CD4-positive, CD25-positive, alpha-beta regulatory T cell (primary cell): Measurements from ENCODE around the gene DMD. TPM values are rescaled to one million over a fixed set of nuclear protein-coding genes. Genes with fewer than 3 reads are reported as not detected.
"Not testable (repeated sequence)": the region's sequence is repeated elsewhere in the genome, so short reads cannot be mapped to it uniquely, and the experiment has no call there.

ENCODE experiments used
- ATAC-seq, 2 donors: fragments of 150-1000 bp; cut with Tn5 transposase; one replicate each; pipeline ENCODE4 v1.10.0; 2021; ENCODE audit warnings: low read depth in 2 of 2, moderate number of reproducible peaks in 2 of 2, moderate library complexity in 1 of 2
- DNase-seq, 3 donors: peaks; one replicate each; pipeline versions ENCODE4 v3.0.0 to v3.0.0-alpha.2; 2012 to 2022; ENCODE audit warnings: mixed read lengths in 1 of 3
- H3K27ac ChIP-seq: one replicate; pipeline ENCODE4 v1.7.0; 2013; ENCODE audit warnings: mild to moderate bottlenecking, low read length; ENCODE audit not compliant: insufficient read depth, poor library complexity, severe bottlenecking
- H3K27me3 ChIP-seq: one replicate; pipeline ENCODE4 v1.7.0; 2013; ENCODE audit warnings: low read length; ENCODE audit not compliant: control insufficient read depth, insufficient read depth
- H3K36me3 ChIP-seq: one replicate; pipeline ENCODE4 v1.7.0; 2013; ENCODE audit warnings: mild to moderate bottlenecking, low read length, moderate library complexity; ENCODE audit not compliant: control insufficient read depth, insufficient read depth
- H3K4me1 ChIP-seq: 2 replicates; pipeline ENCODE4 v1.7.0; 2013; ENCODE audit warnings: mild to moderate bottlenecking, low read length; ENCODE audit not compliant: insufficient read depth, control insufficient read depth, poor library complexity, severe bottlenecking
- H3K4me3 ChIP-seq: one replicate; pipeline ENCODE4 v1.7.0; 2013; ENCODE audit warnings: low read depth, mild to moderate bottlenecking, low read length, moderate library complexity
- H3K9me3 ChIP-seq, 2 experiments: 1 replicate in 1 of 2; 2 replicates in 1 of 2; pipeline ENCODE4 v1.7.0; 2013; ENCODE audit warnings: low read length in 2 of 2, mild to moderate bottlenecking in 1 of 2, moderate library complexity in 1 of 2; ENCODE audit not compliant: control insufficient read depth in 2 of 2
- H3K27ac Mint-ChIP-seq, 3 donors: one replicate each; pipeline ENCODE4 v1.8.0; 2020 to 2022; ENCODE audit warnings: mild to moderate bottlenecking in 3 of 3, mixed read lengths in 3 of 3, moderate library complexity in 2 of 3
- H3K27me3 Mint-ChIP-seq: one replicate; pipeline ENCODE4 v1.8.0; 2022; ENCODE audit warnings: mild to moderate bottlenecking, mixed read lengths
- H3K36me3 Mint-ChIP-seq: one replicate; pipeline ENCODE4 v1.8.0; 2020; ENCODE audit warnings: mixed read lengths
- H3K4me1 Mint-ChIP-seq, 4 donors: one replicate each; pipeline ENCODE4 v1.8.0; 2020 to 2022; ENCODE audit warnings: mixed read lengths in 4 of 4, mild to moderate bottlenecking in 1 of 4
- H3K4me3 Mint-ChIP-seq, 4 donors: one replicate each; pipeline ENCODE4 v1.8.0; 2020 to 2022; ENCODE audit warnings: mild to moderate bottlenecking in 4 of 4, mixed read lengths in 4 of 4, moderate library complexity in 3 of 4
- H3K9me3 Mint-ChIP-seq, 7 donors: one replicate each; pipeline ENCODE4 v1.8.0; 2020 to 2022; ENCODE audit warnings: mixed read lengths in 7 of 7, mild to moderate bottlenecking in 3 of 7, moderate library complexity in 2 of 7
- polyA plus RNA-seq, 4 donors: library from polyadenylated mRNA; unstranded; fragments of 300-500 nt; fragmentation: Illumina TruSeq; gene quantifications; one replicate each; pipeline ENCODE4 v1.2.3, GENCODE V29; 2021
- total RNA-seq: library from RNA; stranded (reverse); gene quantifications from one replicate; pipeline ENCODE4 v1.2.3, GENCODE V29; 2022

The DMD gene
- total and polyA plus RNA-seq, 5 donors from 2014 or later = 0.20 to 2.8 (median 0.98) TPM

- H3K27me3 ChIP-seq, H3K9me3 ChIP-seq, H3K27ac Mint-ChIP-seq, H3K36me3 Mint-ChIP-seq, H3K27ac ChIP-seq, H3K4me1 ChIP-seq, DNase-seq, H3K4me3 Mint-ChIP-seq, H3K36me3 ChIP-seq, H3K9me3 Mint-ChIP-seq, H3K27me3 Mint-ChIP-seq, ATAC-seq, H3K4me1 Mint-ChIP-seq, H3K4me3 ChIP-seq: not testable (repeated sequence)
These were observed 682.9 kb downstream of the DMD start for GRCh38 chrX:32528451-32528850.

DNA sequence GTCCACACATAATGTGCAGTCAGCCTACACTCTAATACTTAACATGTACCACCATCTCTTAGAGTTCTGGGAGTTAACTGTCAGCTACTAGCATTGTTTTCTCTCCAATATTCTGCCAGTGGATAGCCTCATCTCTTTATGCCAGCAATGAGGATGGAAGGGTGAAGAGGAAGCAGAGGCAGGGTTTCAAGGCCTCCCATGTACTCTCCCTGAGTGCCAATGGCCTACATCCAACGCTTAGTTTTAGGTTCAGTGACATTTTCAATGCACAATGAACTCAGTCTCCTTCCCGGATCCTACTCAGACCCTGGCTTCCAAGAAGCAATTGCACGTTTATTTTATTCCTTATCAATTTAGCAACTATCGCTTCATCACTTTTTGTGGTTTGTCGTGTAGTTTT lies 686.1 kb downstream of the DMD start:
- Histone ChIP-seq H3K27ac (no peak overlapping the region), H3K9me3 (no peaks in the 10 kb centered on the region), H3K27me3 (no peaks in the 10 kb centered on the region), H3K4me1 (no peaks in the 10 kb centered on the region), H3K4me3 (no peak overlapping the region), H3K36me3 (no peaks in the 10 kb centered on the region)
- DNase-seq (no peak), ATAC-seq (no peak)
- Mint-ChIP-seq H3K9me3 (peaks cover 0 to 3% (median 0%) of the 10 kb centered on the region in 7 donors), H3K36me3 (no peaks in the 10 kb centered on the region), H3K4me3 (no peak overlapping the region), H3K27me3 (no peaks in the 10 kb centered on the region), H3K4me1 (no peaks in the 10 kb centered on the region), H3K27ac (no peak overlapping the region)

- Histone ChIP-seq H3K27ac (no peak overlapping the region), H3K4me1 (no peaks in the 10 kb centered on the region), H3K27me3 (no peaks in the 10 kb centered on the region), H3K36me3 (no peaks in the 10 kb centered on the region), H3K9me3 (no peaks in the 10 kb centered on the region), H3K4me3 (no peak overlapping the region)
- Mint-ChIP-seq H3K36me3 (no peaks in the 10 kb centered on the region), H3K9me3 (peaks cover 0 to 3% (median 0%) of the 10 kb centered on the region in 7 donors), H3K4me1 (no peaks in the 10 kb centered on the region), H3K27me3 (no peaks in the 10 kb centered on the region), H3K27ac (no peak overlapping the region), H3K4me3 (no peak overlapping the region)
- DNase-seq (no peak), ATAC-seq (no peak)
These were observed 687.0 kb downstream of the DMD start for GRCh38 chrX:32524385-32524784.

- H3K36me3 ChIP-seq = no peaks in the 10 kb centered on the region
- no peaks in the 10 kb centered on the region for H3K27me3 ChIP-seq
- no peak overlapping the region for H3K4me3 ChIP-seq
- H3K9me3 ChIP-seq = no peaks in the 10 kb centered on the region
- Mint-ChIP-seq H3K27me3 (no peaks in the 10 kb centered on the region), H3K4me3 (no peak overlapping the region), H3K4me1 (no peaks in the 10 kb centered on the region), H3K27ac (no peak overlapping the region), H3K36me3 (no peaks in the 10 kb centered on the region), H3K9me3 (peaks cover 0 to 3% (median 0%) of the 10 kb centered on the region in 7 donors)
- H3K4me1 ChIP-seq = no peaks in the 10 kb centered on the region
- no peak for DNase-seq
- no peak overlapping the region for H3K27ac ChIP-seq
- ATAC-seq = no peak
These were observed 690.6 kb downstream of the DMD start for GRCh38 chrX:32520789-32521188.

GRCh38 chrX:32514986-32515385 lies 696.4 kb downstream of the DMD start:
- H3K27ac Mint-ChIP-seq = no peak overlapping the region
- H3K27ac ChIP-seq = no peak overlapping the region
- peaks cover 0 to 3% (median 0%) of the 10 kb centered on the region in 7 donors for H3K9me3 Mint-ChIP-seq
- H3K9me3 ChIP-seq = no peaks in the 10 kb centered on the region
- H3K27me3 Mint-ChIP-seq = no peaks in the 10 kb centered on the region
- H3K4me3 Mint-ChIP-seq = no peak overlapping the region
- no peaks in the 10 kb centered on the region for H3K27me3 ChIP-seq
- no peaks in the 10 kb centered on the region for H3K4me1 ChIP-seq
- H3K4me3 ChIP-seq = no peak overlapping the region
- ATAC-seq (no peak), DNase-seq (no peak)
- H3K36me3 Mint-ChIP-seq = no peaks in the 10 kb centered on the region
- no peaks in the 10 kb centered on the region for H3K4me1 Mint-ChIP-seq
- H3K36me3 ChIP-seq = no peaks in the 10 kb centered on the region

GRCh38 chrX:32501606-32502005 lies 709.7 kb downstream of the DMD start:
- no peaks in the 10 kb centered on the region for H3K36me3 ChIP-seq
- H3K4me1 ChIP-seq = no peaks in the 10 kb centered on the region
- no peak overlapping the region for H3K27ac Mint-ChIP-seq
- no peaks in the 10 kb centered on the region for H3K27me3 ChIP-seq
- H3K4me3 Mint-ChIP-seq = no peak overlapping the region
- DNase-seq (no peak), ATAC-seq (no peak)
- no peak overlapping the region for H3K27ac ChIP-seq
- no peak overlapping the region for H3K4me3 ChIP-seq
- no peaks in the 10 kb centered on the region for H3K36me3 Mint-ChIP-seq
- no peaks in the 10 kb centered on the region for H3K27me3 Mint-ChIP-seq
- H3K9me3 ChIP-seq = no peaks in the 10 kb centered on the region
- peaks cover 0 to 2% (median 0%) of the 10 kb centered on the region in 7 donors for H3K9me3 Mint-ChIP-seq
- H3K4me1 Mint-ChIP-seq = no peaks in the 10 kb centered on the region

- Histone ChIP-seq H3K27me3 (no peaks in the 10 kb centered on the region), H3K4me1 (no peaks in the 10 kb centered on the region), H3K36me3 (no peaks in the 10 kb centered on the region), H3K4me3 (no peak overlapping the region), H3K9me3 (no peaks in the 10 kb centered on the region), H3K27ac (no peak overlapping the region)
- DNase-seq (no peak), ATAC-seq (no peak)
- no peaks in the 10 kb centered on the region for H3K4me1 Mint-ChIP-seq
- peaks cover 0 to 2% (median 0%) of the 10 kb centered on the region in 7 donors for H3K9me3 Mint-ChIP-seq
- H3K36me3 Mint-ChIP-seq = no peaks in the 10 kb centered on the region
- H3K27me3 Mint-ChIP-seq = no peaks in the 10 kb centered on the region
- no peak overlapping the region for H3K4me3 Mint-ChIP-seq
- no peak overlapping the region for H3K27ac Mint-ChIP-seq
These were observed 714.7 kb downstream of the DMD start for GRCh38 chrX:32496671-32497070.

DNA sequence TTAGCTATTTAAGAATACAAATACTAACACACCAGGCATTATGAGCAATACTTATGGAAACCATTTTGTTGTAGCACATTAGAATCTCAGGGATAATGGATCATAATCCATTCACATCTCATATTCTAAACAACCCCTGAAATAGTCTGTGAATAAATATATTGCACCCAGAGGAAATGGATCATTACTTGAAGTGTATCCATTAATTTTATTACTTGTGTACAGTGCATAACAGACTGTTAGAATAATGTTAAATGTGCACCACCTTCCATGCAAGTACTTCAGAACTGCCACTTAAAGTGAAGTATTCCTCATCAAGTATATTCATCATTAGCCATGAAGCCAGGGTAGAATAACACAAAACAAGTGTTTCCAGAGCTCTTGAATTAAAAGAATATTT lies 715.5 kb downstream of the DMD start:
- DNase-seq = no peak
- no peaks in the 10 kb centered on the region for H3K27me3 ChIP-seq
- no peak overlapping the region for H3K4me3 ChIP-seq
- Mint-ChIP-seq H3K36me3 (no peaks in the 10 kb centered on the region), H3K4me3 (no peak overlapping the region), H3K27me3 (no peaks in the 10 kb centered on the region), H3K27ac (no peak overlapping the region), H3K4me1 (no peaks in the 10 kb centered on the region), H3K9me3 (peaks cover 0 to 2% (median 0%) of the 10 kb centered on the region in 7 donors)
- no peaks in the 10 kb centered on the region for H3K4me1 ChIP-seq
- no peaks in the 10 kb centered on the region for H3K36me3 ChIP-seq
- no peak for ATAC-seq
- H3K27ac ChIP-seq = no peak overlapping the region
- no peaks in the 10 kb centered on the region for H3K9me3 ChIP-seq
